GM21381 (cell line): ENCODE results near the gene SH3PXD2A.
"Not testable (repeated sequence)": the region's sequence is repeated elsewhere in the genome, so short reads cannot be mapped to it uniquely, and the experiment has no call there.

Source experiments
- ATAC-seq: cut with Tn5 transposase; IDR thresholded peaks from one replicate; pipeline ENCODE4 v1.9.1; 2021; ENCODE audit warnings: mild to moderate bottlenecking, moderate library complexity; ENCODE audit not compliant: unreplicated experiment

The SH3PXD2A gene

GRCh38 chr10:103750836-103751235 lies 104.5 kb downstream of the SH3PXD2A start:
- no peak for ATAC-seq

GRCh38 chr10:103749779-103750178 lies 105.6 kb downstream of the SH3PXD2A start:
- ATAC-seq, result no peak

- no peak for ATAC-seq
These were observed 107.4 kb downstream of the SH3PXD2A start for GRCh38 chr10:103748020-103748419.

- no peak for ATAC-seq
These were observed 108.0 kb downstream of the SH3PXD2A start for GRCh38 chr10:103747193-103747865.

- no peak for ATAC-seq
These were observed 108.8 kb downstream of the SH3PXD2A start for GRCh38 chr10:103746598-103746997.

GRCh38 chr10:103745341-103746247 lies 109.8 kb downstream of the SH3PXD2A start:
- no peak for ATAC-seq

GRCh38 chr10:103742824-103743223 lies 112.6 kb downstream of the SH3PXD2A start:
- no peak for ATAC-seq

GRCh38 chr10:103740611-103741010 lies 114.8 kb downstream of the SH3PXD2A start:
- ATAC-seq, result no peak

- ATAC-seq, result no peak
These were observed 116.2 kb downstream of the SH3PXD2A start for GRCh38 chr10:103739039-103739764.

GRCh38 chr10:103737735-103738367 lies 117.5 kb downstream of the SH3PXD2A start:
- no peak for ATAC-seq

GRCh38 chr10:103736763-103737162 lies 118.6 kb downstream of the SH3PXD2A start:
- no peak for ATAC-seq

- no peak for ATAC-seq
These were observed 119.3 kb downstream of the SH3PXD2A start for GRCh38 chr10:103736044-103736443.

GRCh38 chr10:103734731-103735130 lies 120.6 kb downstream of the SH3PXD2A start:
- ATAC-seq, result no peak

GRCh38 chr10:103733045-103733419 lies 122.3 kb downstream of the SH3PXD2A start:
- ATAC-seq, result no peak

GRCh38 chr10:103732339-103733044 lies 122.9 kb downstream of the SH3PXD2A start:
- no peak for ATAC-seq

- no peak for ATAC-seq
These were observed 123.6 kb downstream of the SH3PXD2A start for GRCh38 chr10:103731609-103732270.

GRCh38 chr10:103731026-103731425 lies 124.3 kb downstream of the SH3PXD2A start:
- ATAC-seq, result not testable (repeated sequence)

- ATAC-seq, result no peak
These were observed 125.5 kb downstream of the SH3PXD2A start for GRCh38 chr10:103729851-103730250.

GRCh38 chr10:103727991-103728689 lies 127.2 kb downstream of the SH3PXD2A start:
- no peak for ATAC-seq
